ENCODE results near the gene MVB12B. TPM values are rescaled to one million over a fixed set of nuclear protein-coding genes. Genes with fewer than 3 reads are reported as not detected.

The MVB12B gene
- total and polyA plus RNA-seq, 2 of the 8 experiments (the other 6 are each of a cell fraction or from before 2014, with no cell fraction given): 2.6 to 5.0 TPM

DNA sequence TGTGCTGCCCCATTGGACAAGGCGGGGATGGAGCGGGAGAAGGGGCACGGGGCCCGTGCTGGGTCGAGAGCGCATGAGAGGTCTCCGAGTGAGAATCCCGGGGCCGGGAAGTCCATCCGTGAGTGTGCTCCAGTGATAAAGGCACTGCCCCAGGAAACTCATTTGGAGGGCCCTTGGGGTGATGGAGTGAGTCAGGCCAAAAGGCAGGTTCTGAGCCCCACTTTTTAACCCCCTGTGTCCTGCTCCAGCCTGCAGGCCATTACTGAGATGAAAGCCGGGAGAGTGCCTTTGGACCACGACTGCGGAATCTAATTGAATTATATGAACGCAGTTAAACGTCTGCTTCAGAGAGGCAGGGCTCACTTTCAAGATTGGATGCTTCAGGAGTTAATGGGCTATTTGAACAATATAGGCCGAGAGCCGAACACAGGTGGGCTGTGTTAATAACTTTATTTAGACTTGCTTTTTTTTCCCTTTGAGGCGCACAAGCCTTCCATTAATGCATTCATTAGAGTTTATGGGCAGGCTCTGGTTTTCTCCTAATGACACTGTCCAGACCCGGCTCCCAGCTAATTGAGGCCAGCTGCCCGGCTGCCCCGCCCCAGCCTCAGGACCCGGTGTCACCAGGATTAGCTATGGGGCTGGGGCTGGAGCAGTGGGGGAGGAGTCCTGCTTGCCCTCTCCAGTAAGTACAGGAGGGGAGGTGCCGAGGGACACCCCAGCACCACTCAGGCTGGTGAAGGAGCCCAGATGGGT is 208.0 kb downstream of the MVB12B start (continued):
- TF ChIP-seq SP1 (IDR thresholded peaks at IDR 0.05; ENCODE audit: low read depth, low read length) (no peak), EGR1 (IDR thresholded peaks at IDR 0.05; ENCODE audit: borderline replicate concordance, low read depth, low read length) (no peak; the same call in 1 of the 2 replicates), SIX5 (IDR thresholded peaks at IDR 0.05; ENCODE audit: low read depth, low read length) (no peak), GTF2F1 (IDR thresholded peaks at IDR 0.05; ENCODE audit: borderline replicate concordance, low read depth, low read length) (no peak), TCF12 (IDR thresholded peaks at IDR 0.05; ENCODE audit: low read depth, low read length) (no peak)
